ENCODE results near the gene HERC2. TPM values are rescaled to one million over a fixed set of nuclear protein-coding genes. Genes with fewer than 3 reads are reported as not detected.

HERC2 gene
- total RNA-seq, 4 donors from 2014 or later = 14.1 to 98.3 (median 58.6) TPM

GRCh38 chr15:28262438-28262837, 59.5 kb downstream of the HERC2 start:
- Histone ChIP-seq H3K27ac (no peak overlapping the region), H3K4me1 (no peaks in the 10 kb centered on the region), H3K9me3 (no peaks in the 10 kb centered on the region), H3K36me3 (no peaks in the 10 kb centered on the region), H3K4me3 (no peak overlapping the region), H3K27me3 (no peaks in the 10 kb centered on the region)
- no peak for DNase-seq
- intact Hi-C loops (cut with DNase I; ENCODE audit: low total_unique reads) = no loop called here
- TF ChIP-seq CTCF (IDR thresholded peaks at IDR 0.05) (no peak), POLR2A (IDR thresholded peaks at IDR 0.05) (no peak)

DNA sequence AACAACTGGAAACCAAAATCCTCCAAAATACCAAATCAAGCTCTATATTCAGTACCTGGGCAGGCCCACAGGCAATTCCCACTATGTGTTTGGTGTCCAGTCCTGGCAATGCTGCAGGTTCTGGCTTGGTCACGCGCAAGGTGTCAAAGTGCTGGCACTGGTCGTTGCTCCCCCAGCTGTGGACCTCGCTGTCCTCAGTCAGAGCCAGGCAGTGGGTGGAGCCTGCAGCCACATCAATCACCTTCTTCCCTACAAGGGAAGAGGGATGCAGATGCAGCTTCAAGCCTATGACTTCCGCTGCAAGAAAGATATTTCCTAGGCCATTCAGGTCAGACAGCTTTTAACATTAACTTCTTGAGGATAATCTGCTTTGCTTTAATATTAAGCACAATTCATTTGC, 61.3 kb downstream of the HERC2 start:
- H3K36me3 ChIP-seq = no peaks in the 10 kb centered on the region
- H3K4me3 ChIP-seq = no peak overlapping the region
- no peaks in the 10 kb centered on the region for H3K4me1 ChIP-seq
- H3K9me3 ChIP-seq = no peaks in the 10 kb centered on the region
- intact Hi-C loops (cut with DNase I; ENCODE audit: low total_unique reads) = no loop called here
- H3K27ac ChIP-seq = no peak overlapping the region
- no peak for TF ChIP-seq POLR2A (IDR thresholded peaks at IDR 0.05)
- H3K27me3 ChIP-seq = no peaks in the 10 kb centered on the region
- DNase-seq = no peak

GRCh38 chr15:28260317-28260716, 61.7 kb downstream of the HERC2 start:
- no peaks in the 10 kb centered on the region for H3K36me3 ChIP-seq
- intact Hi-C loops (cut with DNase I; ENCODE audit: low total_unique reads) = no loop called here
- H3K4me3 ChIP-seq = no peak overlapping the region
- DNase-seq = no peak
- TF ChIP-seq POLR2A (IDR thresholded peaks at IDR 0.05) (no peak), CTCF (IDR thresholded peaks at IDR 0.05) (no peak)
- H3K27me3 ChIP-seq = no peaks in the 10 kb centered on the region
- H3K27ac ChIP-seq = no peak overlapping the region
- H3K9me3 ChIP-seq = no peaks in the 10 kb centered on the region
- no peaks in the 10 kb centered on the region for H3K4me1 ChIP-seq

DNA sequence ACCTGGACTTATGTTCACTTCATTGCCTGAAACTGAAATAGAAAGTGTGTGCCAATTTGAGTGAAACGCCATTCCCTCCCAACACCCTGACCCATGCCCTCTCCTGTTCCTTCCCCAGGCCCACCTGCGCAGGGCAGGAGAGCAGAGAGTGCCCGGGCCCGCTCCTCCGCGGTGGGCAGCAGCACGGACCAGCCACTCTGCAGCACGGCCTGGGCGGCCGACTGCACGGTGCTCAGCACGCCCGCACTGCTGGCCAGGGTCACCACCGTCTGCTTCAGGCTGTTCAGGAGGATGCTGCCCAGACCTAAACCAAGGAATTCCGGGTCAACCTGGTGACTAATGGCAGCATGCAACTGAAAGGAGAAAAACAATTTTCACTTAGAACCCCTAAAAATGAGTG, 66.0 kb downstream of the HERC2 start:
- no peaks in the 10 kb centered on the region for H3K4me1 ChIP-seq
- H3K36me3 ChIP-seq = no peaks in the 10 kb centered on the region
- TF ChIP-seq CTCF (IDR thresholded peaks at IDR 0.05) (no peak), POLR2A (IDR thresholded peaks at IDR 0.05) (no peak)
- no peaks in the 10 kb centered on the region for H3K27me3 ChIP-seq
- no peak overlapping the region for H3K27ac ChIP-seq
- no peak overlapping the region for H3K4me3 ChIP-seq
- no peaks in the 10 kb centered on the region for H3K9me3 ChIP-seq
- intact Hi-C loops (cut with DNase I; ENCODE audit: low total_unique reads) = no loop called here
- no peak for DNase-seq

- H3K36me3 ChIP-seq = no peaks in the 10 kb centered on the region
- H3K4me1 ChIP-seq = no peaks in the 10 kb centered on the region
- no peaks in the 10 kb centered on the region for H3K9me3 ChIP-seq
- H3K27ac ChIP-seq = no peak overlapping the region
- intact Hi-C loops (cut with DNase I; ENCODE audit: low total_unique reads) = no loop called here
- TF ChIP-seq POLR2A (IDR thresholded peaks at IDR 0.05) = no peak
- no peak for TF ChIP-seq CTCF (IDR thresholded peaks at IDR 0.05)
- no peaks in the 10 kb centered on the region for H3K27me3 ChIP-seq
- no peak overlapping the region for H3K4me3 ChIP-seq
- DNase-seq = no peak
Measured at GRCh38 chr15:28252831-28253230, 69.1 kb downstream of the HERC2 start.

DNA sequence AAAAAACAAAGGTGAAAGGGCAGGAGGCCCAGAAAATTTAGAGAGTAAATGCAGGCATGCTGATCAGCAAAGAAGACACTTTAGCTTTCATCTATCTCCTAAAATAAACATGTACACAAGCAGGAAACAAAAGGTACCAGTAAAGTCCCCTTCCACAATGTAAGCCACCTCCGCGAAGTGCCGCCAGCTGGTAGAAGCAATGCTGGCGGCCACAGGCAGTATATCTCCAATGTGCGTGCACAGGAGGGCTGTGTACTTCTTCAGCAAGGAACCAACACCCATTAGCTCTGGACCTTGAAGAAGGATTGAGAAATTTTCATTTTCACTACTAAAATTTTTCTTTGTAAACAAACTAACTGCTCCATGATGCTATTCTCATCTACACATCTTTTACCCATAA, 75.4 kb downstream of the HERC2 start:
- Histone ChIP-seq H3K4me3 (no peak overlapping the region), H3K27ac (no peak overlapping the region), H3K4me1 (no peaks in the 10 kb centered on the region), H3K36me3 (no peaks in the 10 kb centered on the region), H3K9me3 (no peaks in the 10 kb centered on the region), H3K27me3 (no peaks in the 10 kb centered on the region)
- TF ChIP-seq POLR2A (IDR thresholded peaks at IDR 0.05) = no peak
- no peak for TF ChIP-seq CTCF (IDR thresholded peaks at IDR 0.05)
- no peak for DNase-seq
- intact Hi-C loops (cut with DNase I; ENCODE audit: low total_unique reads) = no loop called here

All from uterus (tissue), 4 donors.